AG04449 (cell line): ENCODE measurements around the gene ANKRD9.

Source experiments
- CTCF ChIA-PET: fragments of 350-600 bp; formaldehyde crosslinking; extraction: SDS; loops from one replicate; lab custom pipeline; 2021; ENCODE audit warnings: antibody characterized with exemption; lab: Yijun Ruan, JAX
- POLR2A ChIA-PET: fragments of 400-600, 350-600 bp; formaldehyde crosslinking; extraction: SDS; loops from one replicate; lab custom pipeline; 2020; ENCODE audit warnings: antibody characterized with exemption, inconsistent platforms; lab: Yijun Ruan, JAX
- DNase-seq: peaks from one replicate; pipeline ENCODE4 v3.0.0-alpha.2; 2010; ENCODE audit warnings: low read depth, low spot score
- H3K4me3 ChIP-seq: 2 replicates; pipeline ENCODE4 v1.5.1; 2011; ENCODE audit warnings: low read depth, mild to moderate bottlenecking, control low read depth, low read length
- CTCF ChIP-seq: IDR thresholded peaks from one replicate; pipeline ENCODE4 v1.5.1; 2011; ENCODE audit warnings: mild to moderate bottlenecking, moderate library complexity, low read length, control low read depth, inconsistent platforms; ENCODE audit not compliant: insufficient read depth; ENCODE audit errors: missing control alignments

ANKRD9 gene

GRCh38 chr14:102461490-102462338 is 47.9 kb downstream of the ANKRD9 start:
- DNase-seq, result no peak
- ChIA-PET POLR2A (no interaction called here), CTCF (interaction anchor here (1.4 kb wide), 1 partner anchor 24 kb away, joined by 7 read pairs; no protein-coding TSS in a partner anchor)
- no peak for TF ChIP-seq CTCF
- no peak overlapping the region for H3K4me3 ChIP-seq

- H3K4me3 ChIP-seq, result no peak overlapping the region
- POLR2A ChIA-PET, result interaction anchor here (0.6 kb wide), 1 partner anchor 599 kb away, joined by 3 read pairs; no protein-coding TSS in a partner anchor
- no peak for DNase-seq
- no peak for TF ChIP-seq CTCF
- CTCF ChIA-PET, result interaction anchor here (1.4 to 12.3 kb wide), 2 partner anchors 12 to 20 kb away, joined by 4 to 117 read pairs; no protein-coding TSS in a partner anchor
Measured at GRCh38 chr14:102457509-102457908, 52.1 kb downstream of the ANKRD9 start.

GRCh38 chr14:102454711-102455110 is 54.9 kb downstream of the ANKRD9 start:
- CTCF ChIA-PET, result interaction anchor here (12.3 kb wide), 1 partner anchor 17 kb away, joined by 117 read pairs; no protein-coding TSS in a partner anchor
- no peak for TF ChIP-seq CTCF
- DNase-seq, result no peak
- POLR2A ChIA-PET, result no interaction called here
- H3K4me3 ChIP-seq, result no peak overlapping the region

- POLR2A ChIA-PET, result no interaction called here
Measured at GRCh38 chr14:102452302-102452701, 57.3 kb downstream of the ANKRD9 start.

More at GRCh38 chr14:102452302-102452701, 57.3 kb downstream of the ANKRD9 start:
- CTCF ChIA-PET, result interaction anchor here (1.5 to 12.3 kb wide), 2 partner anchors 14 to 64 kb away, joined by 4 to 117 read pairs; no protein-coding TSS in a partner anchor
- H3K4me3 ChIP-seq, result no peak overlapping the region
- TF ChIP-seq CTCF, result no peak
- no peak for DNase-seq
